HG03439 (cell line): ENCODE results near the gene ZNF219.
"Not testable (repeated sequence)": the region's sequence is repeated elsewhere in the genome, so short reads cannot be mapped to it uniquely, and the experiment has no call there.

Experiments used
- ATAC-seq: cut with Tn5 transposase; IDR thresholded peaks from one replicate; pipeline ENCODE4 v1.9.1; 2021; ENCODE audit warnings: mild to moderate bottlenecking, moderate library complexity; ENCODE audit not compliant: unreplicated experiment

Gene ZNF219

DNA sequence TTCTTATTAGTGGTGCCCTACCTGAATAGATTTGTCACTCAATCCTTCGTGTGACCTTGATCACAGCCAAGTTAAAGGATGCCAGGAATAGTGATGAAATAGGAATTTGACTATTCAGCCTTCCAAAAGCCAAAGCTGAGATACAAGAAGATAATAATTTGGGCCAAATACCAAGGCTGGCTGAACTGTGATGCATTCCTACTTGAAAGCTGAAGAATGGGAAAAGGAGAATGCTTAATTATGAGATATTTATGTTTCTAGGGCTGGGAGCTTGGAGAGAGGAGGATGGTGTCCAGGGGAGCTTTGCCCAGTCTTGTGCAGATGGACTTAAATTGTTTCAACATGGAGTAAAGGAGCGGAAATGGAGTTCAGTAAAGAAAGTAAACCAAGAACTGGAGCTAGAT, 51.1 kb downstream of the ZNF219 start:
- no peak for ATAC-seq

DNA sequence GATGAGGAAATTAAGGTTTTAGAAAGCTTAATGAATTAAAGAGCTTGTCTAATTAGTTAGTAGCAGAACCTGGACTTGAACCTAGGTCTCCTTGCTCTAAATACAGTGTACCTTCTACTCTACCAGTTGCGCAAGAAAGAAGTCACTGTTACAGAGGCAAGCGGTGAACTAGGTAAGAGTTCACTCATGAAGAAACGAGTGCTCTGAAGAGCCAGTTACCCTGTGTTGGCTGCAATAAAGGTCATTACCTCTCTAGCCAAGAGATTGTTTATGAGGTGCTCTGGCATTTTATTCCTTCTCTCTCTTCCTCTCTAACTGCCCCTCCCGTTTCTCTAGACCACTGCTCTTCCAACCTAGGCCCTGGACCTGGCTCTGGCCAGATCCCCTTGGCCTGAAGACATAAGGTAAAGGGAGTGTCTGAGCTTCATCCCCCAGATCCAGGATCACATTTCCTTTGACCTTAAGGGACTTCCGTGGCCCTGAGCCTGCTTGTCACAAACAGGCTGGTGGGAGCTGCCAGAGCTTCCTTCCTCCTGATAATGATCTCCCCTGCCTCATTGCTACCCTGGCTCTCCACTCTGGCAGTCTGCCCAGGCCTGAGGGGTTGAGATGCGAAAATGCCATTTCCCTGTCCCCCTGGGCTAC, 54.4 kb downstream of the ZNF219 start:
- ATAC-seq: no peak

DNA sequence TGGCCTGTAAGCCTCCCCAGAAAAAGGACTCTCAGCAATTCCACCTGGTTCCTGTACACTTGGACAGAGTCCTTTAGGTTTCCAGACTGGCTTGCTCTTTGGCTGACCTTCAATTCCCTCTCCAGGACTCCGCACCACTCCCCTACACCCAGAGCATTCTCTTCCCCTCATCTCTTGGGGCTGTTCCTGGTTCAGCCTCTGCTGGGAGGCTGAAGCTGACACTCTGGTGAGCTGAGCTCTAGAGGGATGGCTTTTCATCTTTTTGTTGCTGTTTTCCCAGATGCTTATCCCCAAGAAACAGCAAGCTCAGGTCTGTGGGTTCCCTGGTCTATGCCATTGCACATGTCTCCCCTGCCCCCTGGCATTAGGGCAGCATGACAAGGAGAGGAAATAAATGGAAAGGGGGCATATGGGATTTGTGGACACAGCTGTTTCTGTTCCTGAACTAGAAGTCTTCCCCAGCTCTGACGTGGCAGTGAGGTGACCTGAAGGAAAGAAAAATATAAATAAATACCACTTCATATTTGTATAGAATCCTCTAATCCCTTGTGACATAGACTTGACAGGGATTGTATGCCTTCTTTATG, 55.0 kb downstream of the ZNF219 start:
- ATAC-seq: no peak

DNA sequence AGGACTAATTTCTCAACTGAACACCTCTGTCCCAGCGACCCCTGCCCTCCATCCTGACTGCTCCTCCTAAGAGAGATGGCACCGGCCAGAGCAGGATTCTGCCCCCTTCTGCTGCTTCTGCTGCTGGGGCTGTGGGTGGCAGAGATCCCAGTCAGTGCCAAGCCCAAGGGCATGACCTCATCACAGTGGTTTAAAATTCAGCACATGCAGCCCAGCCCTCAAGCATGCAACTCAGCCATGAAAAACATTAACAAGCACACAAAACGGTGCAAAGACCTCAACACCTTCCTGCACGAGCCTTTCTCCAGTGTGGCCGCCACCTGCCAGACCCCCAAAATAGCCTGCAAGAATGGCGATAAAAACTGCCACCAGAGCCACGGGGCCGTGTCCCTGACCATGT, 55.5 kb downstream of the ZNF219 start:
- ATAC-seq: no peak

DNA sequence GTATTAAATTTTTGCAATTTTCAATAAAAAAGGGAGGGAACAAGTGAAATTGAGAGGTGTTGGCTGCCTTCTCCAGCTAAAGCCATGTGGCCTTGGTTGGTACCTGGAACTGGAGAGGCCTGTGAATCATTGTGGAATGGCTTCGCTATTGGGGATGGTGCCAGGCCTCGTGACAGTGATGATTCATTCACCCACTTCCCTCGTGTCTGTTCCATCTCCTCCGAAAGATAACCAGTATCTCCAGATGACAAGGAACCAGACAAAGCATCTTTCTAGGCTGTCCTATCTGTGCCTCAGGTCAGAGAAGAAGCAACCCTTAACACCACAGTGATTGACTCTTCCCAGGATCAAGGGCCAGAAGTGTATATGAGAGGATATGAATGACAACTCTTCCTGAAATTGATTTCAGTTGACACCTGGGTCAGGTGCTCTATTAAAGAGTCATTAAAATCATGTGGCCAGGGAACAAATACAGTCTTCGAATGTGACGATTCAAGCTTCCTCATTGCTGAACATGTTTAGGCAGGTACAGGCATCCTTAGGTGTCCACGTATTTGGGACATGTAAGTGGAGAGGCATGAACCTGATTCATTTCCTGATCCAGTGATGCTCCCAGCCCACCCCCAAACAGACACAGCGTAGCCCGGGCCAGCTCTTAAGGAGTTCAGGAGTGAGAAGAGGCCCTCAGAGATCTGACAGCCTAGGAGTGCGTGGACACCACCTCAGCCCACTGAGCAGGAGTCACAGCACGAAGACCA, 56.6 kb downstream of the ZNF219 start, which contains the start of gene RNASE7:
RNASE7 (plus strand) TSS at position 687 of the 758 bp plus-strand sequence. CDS start 631 bp downstream, outside the sequence.
- ATAC-seq: no peak

DNA sequence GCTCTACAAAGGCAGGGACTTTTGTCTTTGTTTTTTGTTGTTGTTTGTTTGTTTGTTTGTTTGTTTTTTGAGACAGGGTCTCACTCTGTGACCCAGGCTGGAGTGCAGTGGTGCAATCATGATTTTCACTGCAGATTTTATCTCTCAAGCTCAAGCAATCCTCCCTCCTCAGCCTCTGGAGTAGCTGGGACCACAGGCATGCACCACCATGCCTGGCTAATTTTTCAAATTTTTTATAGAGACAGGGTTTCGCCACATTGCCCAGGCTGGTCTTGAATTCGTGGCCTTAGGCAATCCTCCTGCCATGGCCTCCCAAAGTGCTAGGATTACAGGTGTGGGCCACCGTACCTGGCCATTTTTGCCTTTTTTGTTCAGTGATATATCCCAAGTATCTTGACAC, 57.5 kb downstream of the ZNF219 start:
- ATAC-seq: not testable (repeated sequence)

DNA sequence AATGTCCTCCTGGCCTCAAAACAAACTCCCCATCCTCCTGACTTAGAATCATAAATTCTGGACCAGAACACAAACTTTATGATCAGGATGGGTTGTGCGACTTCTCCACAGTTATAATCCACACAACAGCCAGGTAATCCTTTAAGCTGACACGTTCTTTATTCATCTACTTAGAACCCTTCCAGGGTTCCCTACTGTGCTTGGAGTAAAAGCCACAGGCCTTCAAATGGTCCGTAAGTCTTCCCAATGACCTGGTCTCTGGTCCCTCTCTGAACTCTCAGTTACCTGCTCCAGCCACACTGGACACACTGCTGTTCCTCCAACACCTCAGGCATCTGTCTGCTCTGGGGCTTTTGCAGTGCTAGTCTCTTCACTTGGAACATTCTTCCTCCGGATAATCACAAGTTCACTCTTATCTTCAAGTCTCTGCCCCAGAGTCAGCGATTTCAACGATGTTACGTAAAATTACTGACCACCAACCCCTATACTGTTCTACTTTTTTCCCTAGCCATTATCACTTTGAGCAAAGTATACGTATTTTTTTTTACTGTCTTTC, 58.0 kb downstream of the ZNF219 start:
- ATAC-seq: no peak
